Lung (tissue), 12 donors: ENCODE data around the gene GBP6. TPM values are rescaled to one million over a fixed set of nuclear protein-coding genes. Genes with fewer than 3 reads are reported as not detected.

Source experiments
- ATAC-seq: fragments of 200-7000 bp; cut with Tn5 transposase; one replicate; pipeline ENCODE4 v1.9.1; 2020; ENCODE audit warnings: moderate number of reproducible peaks; ENCODE audit not compliant: insufficient read depth, low FRiP score
- DNase-seq, 3 donors: peaks; one replicate each; pipeline ENCODE4 v3.0.0-alpha.2; 2013 to 2017
- H3K27ac ChIP-seq, 2 donors: one replicate each; pipeline ENCODE4 v1.5.1; 2013; ENCODE audit warnings: mild to moderate bottlenecking in 2 of 2, moderate library complexity in 2 of 2, control low read depth in 1 of 2, inconsistent platforms in 1 of 2, low read depth in 1 of 2, low read length in 1 of 2
- H3K27me3 ChIP-seq, 3 donors: one replicate each; pipeline ENCODE4 v1.5.1; 2013; ENCODE audit warnings: low read length in 2 of 3; ENCODE audit not compliant: control insufficient read depth in 3 of 3, insufficient read depth in 3 of 3
- H3K36me3 ChIP-seq, 4 donors: one replicate each; pipeline ENCODE4 v1.5.1; 2013; ENCODE audit warnings: low read length in 4 of 4, mild to moderate bottlenecking in 1 of 4, moderate library complexity in 1 of 4; ENCODE audit not compliant: control insufficient read depth in 4 of 4, insufficient read depth in 4 of 4
- H3K4me1 ChIP-seq, 5 donors: one replicate each; pipeline ENCODE4 v1.5.1; 2013; ENCODE audit warnings: low read length in 5 of 5, mild to moderate bottlenecking in 2 of 5, moderate library complexity in 1 of 5; ENCODE audit not compliant: control insufficient read depth in 5 of 5, insufficient read depth in 5 of 5
- H3K4me3 ChIP-seq: one replicate; pipeline ENCODE4 v1.5.1; 2013; ENCODE audit warnings: mild to moderate bottlenecking, control low read depth, moderate library complexity
- H3K9ac ChIP-seq, 2 donors: one replicate each; pipeline ENCODE4 v1.5.1; 2013; ENCODE audit warnings: low read length in 2 of 2, control low read depth in 1 of 2; ENCODE audit not compliant: insufficient read depth in 1 of 2
- H3K9me3 ChIP-seq, 4 donors: one replicate each; pipeline ENCODE4 v1.5.1; 2013; ENCODE audit warnings: low read length in 3 of 4, mild to moderate bottlenecking in 1 of 4, moderate library complexity in 1 of 4; ENCODE audit not compliant: control insufficient read depth in 4 of 4, insufficient read depth in 3 of 4
- WGBS, 2 donors: extraction: QIAGEN DNeasy Blood & Tissue Kit; methylation state at CpG; one replicate each; pipeline ENCODE4 v1.1.7; 2013; 5-methylcytosine and 5-hydroxymethylcytosine counted together
- polyA plus RNA-seq, 2 donors: library from polyadenylated mRNA; stranded (reverse); fragments of 200-250 nt; gene quantifications; one replicate each; pipeline ENCODE4 v1.2.1, GENCODE V29; 2013
- total RNA-seq, 2 donors: library from RNA; depleted of rRNA in 1 of 2; stranded (reverse); fragments of >200 nt in 1 of 2; gene quantifications; one replicate each; pipeline ENCODE4 v1.2.1, GENCODE V29; 2014 to 2021
- TF ChIP-seq, protein P1 (sequence below): IDR thresholded peaks from 2 replicates; pipeline ENCODE4 v1.5.1; 2012; ENCODE audit warnings: mild to moderate bottlenecking; ENCODE audit errors: control extremely low read depth, extremely low read depth
- donor health status: control.
- donor health status: control.
- donor health status: Bipolar disorder and iron deficiency.
- donor health status: healthy.
- donor health status: DM: yes; HTN: yes; CAD: no.

The GBP6 gene
- total and polyA plus RNA-seq, 4 donors = 0.61 to 1.3 (median 1.1) TPM

GRCh38 chr1:89382479-89382878, 18.6 kb downstream of the GBP6 start:
- Histone ChIP-seq H3K9me3 (no peaks in the 10 kb centered on the region), H3K27me3 (no peaks in the 10 kb centered on the region), H3K36me3 (no peaks in the 10 kb centered on the region), H3K4me1 (no peaks in the 10 kb centered on the region), H3K9ac (no peak overlapping the region), H3K27ac (no peak overlapping the region), H3K4me3 (no peak overlapping the region)
- ATAC-seq = no peak
- DNase-seq = no peak
- TF ChIP-seq, protein P1, sequence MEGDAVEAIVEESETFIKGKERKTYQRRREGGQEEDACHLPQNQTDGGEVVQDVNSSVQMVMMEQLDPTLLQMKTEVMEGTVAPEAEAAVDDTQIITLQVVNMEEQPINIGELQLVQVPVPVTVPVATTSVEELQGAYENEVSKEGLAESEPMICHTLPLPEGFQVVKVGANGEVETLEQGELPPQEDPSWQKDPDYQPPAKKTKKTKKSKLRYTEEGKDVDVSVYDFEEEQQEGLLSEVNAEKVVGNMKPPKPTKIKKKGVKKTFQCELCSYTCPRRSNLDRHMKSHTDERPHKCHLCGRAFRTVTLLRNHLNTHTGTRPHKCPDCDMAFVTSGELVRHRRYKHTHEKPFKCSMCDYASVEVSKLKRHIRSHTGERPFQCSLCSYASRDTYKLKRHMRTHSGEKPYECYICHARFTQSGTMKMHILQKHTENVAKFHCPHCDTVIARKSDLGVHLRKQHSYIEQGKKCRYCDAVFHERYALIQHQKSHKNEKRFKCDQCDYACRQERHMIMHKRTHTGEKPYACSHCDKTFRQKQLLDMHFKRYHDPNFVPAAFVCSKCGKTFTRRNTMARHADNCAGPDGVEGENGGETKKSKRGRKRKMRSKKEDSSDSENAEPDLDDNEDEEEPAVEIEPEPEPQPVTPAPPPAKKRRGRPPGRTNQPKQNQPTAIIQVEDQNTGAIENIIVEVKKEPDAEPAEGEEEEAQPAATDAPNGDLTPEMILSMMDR = no peak

GRCh38 chr1:89383185-89383584, 19.3 kb downstream of the GBP6 start:
- Histone ChIP-seq H3K27me3 (no peaks in the 10 kb centered on the region), H3K4me1 (no peaks in the 10 kb centered on the region), H3K9ac (no peak overlapping the region), H3K27ac (no peak overlapping the region), H3K36me3 (no peaks in the 10 kb centered on the region), H3K4me3 (no peak overlapping the region), H3K9me3 (no peaks in the 10 kb centered on the region)
- WGBS, 2 donors = 93 to 96% methylated on average over 3 of the region's 3 CpGs
- ATAC-seq = no peak
- no peak for DNase-seq
- TF ChIP-seq, protein P1 = no peak

DNA sequence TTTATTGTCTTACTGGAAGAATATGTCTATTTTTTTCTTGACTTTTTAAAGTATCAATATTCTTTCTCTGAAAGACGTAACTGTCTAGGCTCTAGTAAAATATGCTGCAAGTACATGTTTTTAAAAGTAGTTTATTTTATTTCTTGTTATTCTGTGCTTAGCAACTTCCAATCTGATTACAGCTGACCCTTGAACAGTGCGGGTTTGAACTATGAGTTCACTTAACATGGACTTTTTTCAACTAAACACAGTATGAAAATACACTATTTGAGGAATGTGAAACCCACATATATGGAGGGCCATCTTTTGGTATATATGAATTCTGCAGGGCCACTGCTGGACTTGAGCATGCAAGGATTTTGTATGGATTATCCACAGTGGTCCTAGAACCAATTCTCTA, 26.8 kb downstream of the GBP6 start:
- H3K36me3 ChIP-seq = no peaks in the 10 kb centered on the region
- WGBS, 2 donors = 94 to 100% methylated on average over 2 of the region's 2 CpGs
- no peaks in the 10 kb centered on the region for H3K27me3 ChIP-seq
- TF ChIP-seq, protein P1 = no peak
- no peak for ATAC-seq
- H3K27ac ChIP-seq = no peak overlapping the region
- H3K9me3 ChIP-seq = peaks cover 0 to 5% (median 2%) of the 10 kb centered on the region in 4 donors
- H3K9ac ChIP-seq = no peak overlapping the region
- H3K4me1 ChIP-seq = no peaks in the 10 kb centered on the region
- DNase-seq = no peak
- H3K4me3 ChIP-seq = no peak overlapping the region

DNA sequence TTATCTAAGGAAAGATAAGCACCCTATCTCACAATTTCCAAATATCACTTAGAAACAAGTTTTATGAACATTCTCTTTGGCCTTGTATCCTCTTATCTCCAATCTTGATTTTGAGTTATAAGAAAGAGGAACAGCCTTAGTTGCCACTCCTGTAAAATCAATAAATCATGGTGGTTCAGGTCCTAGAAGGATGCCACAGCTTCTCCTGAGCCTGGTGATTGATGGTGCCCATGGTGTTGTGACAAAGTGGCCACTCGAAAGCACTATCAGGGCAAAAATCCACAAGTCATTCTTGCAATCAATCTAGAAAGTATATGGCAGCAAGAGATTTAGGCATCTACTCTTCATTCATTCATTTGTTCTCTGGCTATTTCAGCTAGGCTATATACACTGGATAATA, 27.8 kb downstream of the GBP6 start:
- no peaks in the 10 kb centered on the region for H3K4me1 ChIP-seq
- no peak overlapping the region for H3K9ac ChIP-seq
- H3K27ac ChIP-seq = no peak overlapping the region
- no peak overlapping the region for H3K4me3 ChIP-seq
- ATAC-seq (no peak), DNase-seq (no peak)
- 34 to 63% methylated on average over 1 of the region's 1 CpG for WGBS, 2 donors
- no peaks in the 10 kb centered on the region for H3K36me3 ChIP-seq
- TF ChIP-seq, protein P1 = no peak
- no peaks in the 10 kb centered on the region for H3K27me3 ChIP-seq
- peaks cover 0 to 5% (median 3%) of the 10 kb centered on the region in 4 donors for H3K9me3 ChIP-seq
